HEK293 (cell line): ENCODE results near the gene SAP130.

Source experiments
- CTCF ChIA-PET: fragments of 350-600 bp; formaldehyde crosslinking; extraction: SDS; loops from one replicate; lab custom pipeline; 2021; ENCODE audit warnings: antibody characterized with exemption; lab: Yijun Ruan, JAX
- POLR2A ChIA-PET: fragments of 300-600 bp; formaldehyde crosslinking; extraction: SDS; loops from one replicate; lab custom pipeline; 2020; ENCODE audit warnings: antibody characterized with exemption, inconsistent platforms; lab: Yijun Ruan, JAX
- H3K27ac ChIP-seq: fragments of 200-500 bp; sonication (Bioruptor generic); 2 replicates; pipeline ENCODE4 v1.5.1; 2014; ENCODE audit warnings: low read depth, low read length, control low read depth, inconsistent platforms; ENCODE audit errors: extremely low read depth
- H3K36me3 ChIP-seq, 2 experiments: fragments of 200-500 bp in 1 of 2; sonication (Bioruptor generic) in 1 of 2; 1 replicate in 1 of 2; 2 replicates in 1 of 2; pipeline ENCODE4 v1.5.1; 2014 to 2017; ENCODE audit warnings: inconsistent platforms in 2 of 2, low read length in 2 of 2; ENCODE audit not compliant: control insufficient read depth in 2 of 2, insufficient read depth in 1 of 2
- H3K4me1 ChIP-seq: fragments of 200-500 bp; sonication (Bioruptor generic); 2 replicates; pipeline ENCODE4 v1.5.1; 2014; ENCODE audit warnings: mild to moderate bottlenecking, low read length, inconsistent platforms; ENCODE audit not compliant: control insufficient read depth, insufficient read depth
- H3K4me3 ChIP-seq: 2 replicates; pipeline ENCODE4 v1.5.1; 2011; ENCODE audit warnings: low read depth, mild to moderate bottlenecking, control low read depth, low read length, moderate library complexity
- H3K9me3 ChIP-seq: fragments of 200-500 bp; sonication (Bioruptor generic); 2 replicates; pipeline ENCODE4 v1.5.1; 2014; ENCODE audit warnings: low read depth, low read length, inconsistent platforms; ENCODE audit not compliant: control insufficient read depth, insufficient read depth
- EGR2 ChIP-seq: fragments of 450-650 bp; formaldehyde crosslinking; IDR thresholded peaks from 2 replicates; pipeline ENCODE4 v1.5.1; 2016; ENCODE audit warnings: low read depth, missing biosample characterization, missing genetic modification characterization
- KLF16 ChIP-seq: fragments of 450-650 bp; formaldehyde crosslinking; IDR thresholded peaks from 2 replicates; pipeline ENCODE4 v1.5.1; 2017; ENCODE audit warnings: missing biosample characterization, missing genetic modification characterization
- KLF7 ChIP-seq: fragments of 450-650 bp; formaldehyde crosslinking; IDR thresholded peaks from 2 replicates; pipeline ENCODE4 v1.5.1; 2016; ENCODE audit warnings: missing biosample characterization, missing genetic modification characterization, borderline replicate concordance
- MEIS1 ChIP-seq: sonication (generic); formaldehyde crosslinking; IDR thresholded peaks from 2 replicates; pipeline ENCODE4 v1.8.1; 2022; ENCODE audit warnings: missing genetic modification reagents, mild to moderate bottlenecking, borderline replicate concordance
- PRDM2 ChIP-seq: fragments of 450-650 bp; formaldehyde crosslinking; IDR thresholded peaks from 2 replicates; pipeline ENCODE4 v1.5.1; 2016; ENCODE audit warnings: missing biosample characterization, missing genetic modification characterization, borderline replicate concordance
- SP3 ChIP-seq: fragments of 450-650 bp; formaldehyde crosslinking; IDR thresholded peaks from 2 replicates; pipeline ENCODE4 v1.5.1; 2016; ENCODE audit warnings: missing biosample characterization, missing genetic modification characterization
- ZBTB10 ChIP-seq: fragments of 450-650 bp; formaldehyde crosslinking; IDR thresholded peaks from 2 replicates; pipeline ENCODE4 v1.5.1; 2016; ENCODE audit warnings: missing biosample characterization, missing genetic modification characterization
- ZFP41 ChIP-seq: fragments of 450-650 bp; formaldehyde crosslinking; IDR thresholded peaks from 2 replicates; pipeline ENCODE4 v1.5.1; 2016; ENCODE audit warnings: missing biosample characterization, missing genetic modification characterization, borderline replicate concordance
- ZNF157 ChIP-seq: fragments of 450-650 bp; formaldehyde crosslinking; IDR thresholded peaks from 2 replicates; pipeline ENCODE4 v1.5.1; 2016; ENCODE audit warnings: missing biosample characterization, missing genetic modification characterization
- ZNF266 ChIP-seq: fragments of 450-650 bp; formaldehyde crosslinking; IDR thresholded peaks from 2 replicates; pipeline ENCODE4 v1.5.1; 2016; ENCODE audit warnings: missing biosample characterization, missing genetic modification characterization, low read depth
- ZNF423 ChIP-seq: fragments of 450-650 bp; formaldehyde crosslinking; IDR thresholded peaks from 2 replicates; pipeline ENCODE4 v1.5.1; 2016; ENCODE audit warnings: missing biosample characterization, missing genetic modification characterization
- ZNF548 ChIP-seq: fragments of 450-650 bp; formaldehyde crosslinking; IDR thresholded peaks from 2 replicates; pipeline ENCODE4 v1.5.1; 2016; ENCODE audit warnings: missing biosample characterization, missing genetic modification characterization
- ZNF626 ChIP-seq: fragments of 450-650 bp; sonication (Bioruptor Pico); formaldehyde crosslinking; IDR thresholded peaks from 2 replicates; pipeline ENCODE4 v1.5.1; 2018; ENCODE audit warnings: missing biosample characterization, missing genetic modification characterization, inconsistent platforms
- ZNF692 ChIP-seq: fragments of 450-650 bp; formaldehyde crosslinking; IDR thresholded peaks from 2 replicates; pipeline ENCODE4 v1.5.1; 2016; ENCODE audit warnings: missing biosample characterization, missing genetic modification characterization
- ZNF707 ChIP-seq: fragments of 450-650 bp; formaldehyde crosslinking; IDR thresholded peaks from 2 replicates; pipeline ENCODE4 v1.5.1; 2016; ENCODE audit warnings: missing biosample characterization, missing genetic modification characterization
- ZNF776 ChIP-seq: fragments of 450-650 bp; formaldehyde crosslinking; IDR thresholded peaks from 2 replicates; pipeline ENCODE4 v1.5.0; 2017; ENCODE audit warnings: missing biosample characterization, missing genetic modification characterization, borderline replicate concordance
- ZNF837 ChIP-seq: fragments of 450-650 bp; formaldehyde crosslinking; IDR thresholded peaks from 2 replicates; pipeline ENCODE4 v1.5.1; 2016; ENCODE audit warnings: missing biosample characterization, missing genetic modification characterization
- ZSCAN23 ChIP-seq: fragments of 450-650 bp; formaldehyde crosslinking; IDR thresholded peaks from 2 replicates; pipeline ENCODE4 v1.5.1; 2016; ENCODE audit warnings: missing biosample characterization, missing genetic modification characterization

Gene SAP130

GRCh38 chr2:127951026-127951425 lies 76.8 kb downstream of the SAP130 start:
- H3K36me3 ChIP-seq = peaks cover 40 to 91% of the 10 kb centered on the region in 2 experiments
- H3K9me3 ChIP-seq = no peaks in the 10 kb centered on the region
- ChIA-PET CTCF (interaction anchor here (0.7 kb wide), 1 partner anchor 77 kb away, joined by 3 read pairs; no protein-coding TSS in a partner anchor), POLR2A (no interaction called here)
- no peak overlapping the region for H3K27ac ChIP-seq
- no peak for TF ChIP-seq KLF7 (tag by site-specific recombination)
- no peak for TF ChIP-seq MEIS1
- TF ChIP-seq ZNF266 (tag by site-specific recombination) = no peak
- TF ChIP-seq ZBTB10 = no peak
- TF ChIP-seq ZNF692 (tag by site-specific recombination) = no peak
- TF ChIP-seq ZNF707 (tag by site-specific recombination) = no peak
- TF ChIP-seq ZNF157 (tag by site-specific recombination) = no peak
- TF ChIP-seq ZNF626 = no peak
- no peak for TF ChIP-seq ZFP41 (tag by site-specific recombination)
- no peak for TF ChIP-seq PRDM2
- no peak for TF ChIP-seq ZNF837 (tag by site-specific recombination)
- TF ChIP-seq ZNF423 (tag by site-specific recombination) = no peak
- no peak for TF ChIP-seq SP3 (tag by site-specific recombination)
- H3K4me1 ChIP-seq = no peaks in the 10 kb centered on the region
- no peak overlapping the region for H3K4me3 ChIP-seq

GRCh38 chr2:127950264-127950663 lies 77.6 kb downstream of the SAP130 start:
- POLR2A ChIA-PET = no interaction called here
- H3K4me1 ChIP-seq = no peaks in the 10 kb centered on the region

More at GRCh38 chr2:127950264-127950663, 77.6 kb downstream of the SAP130 start:
- H3K9me3 ChIP-seq = no peaks in the 10 kb centered on the region
- peaks cover 40 to 95% of the 10 kb centered on the region in 2 experiments for H3K36me3 ChIP-seq
- CTCF ChIA-PET = interaction anchor here (0.6 kb wide), 1 partner anchor 503 kb away, joined by 3 read pairs; no protein-coding TSS in a partner anchor
- no peak overlapping the region for H3K4me3 ChIP-seq
- H3K27ac ChIP-seq = no peak overlapping the region
- TF ChIP-seq ZNF626 (no peak), ZNF776 (no peak), EGR2 (tag by site-specific recombination) (no peak), ZNF548 (no peak), KLF16 (tag by site-specific recombination) (no peak), ZSCAN23 (tag by site-specific recombination) (no peak), ZNF707 (tag by site-specific recombination) (no peak)
